ENCODE measurements around the gene CS.
"Not testable (repeated sequence)": the region's sequence is repeated elsewhere in the genome, so short reads cannot be mapped to it uniquely, and the experiment has no call there.

Gene CS

GRCh38 chr12:56317675-56318074, 17.5 kb upstream of the CS start:
- no peak for DNase-seq

DNA sequence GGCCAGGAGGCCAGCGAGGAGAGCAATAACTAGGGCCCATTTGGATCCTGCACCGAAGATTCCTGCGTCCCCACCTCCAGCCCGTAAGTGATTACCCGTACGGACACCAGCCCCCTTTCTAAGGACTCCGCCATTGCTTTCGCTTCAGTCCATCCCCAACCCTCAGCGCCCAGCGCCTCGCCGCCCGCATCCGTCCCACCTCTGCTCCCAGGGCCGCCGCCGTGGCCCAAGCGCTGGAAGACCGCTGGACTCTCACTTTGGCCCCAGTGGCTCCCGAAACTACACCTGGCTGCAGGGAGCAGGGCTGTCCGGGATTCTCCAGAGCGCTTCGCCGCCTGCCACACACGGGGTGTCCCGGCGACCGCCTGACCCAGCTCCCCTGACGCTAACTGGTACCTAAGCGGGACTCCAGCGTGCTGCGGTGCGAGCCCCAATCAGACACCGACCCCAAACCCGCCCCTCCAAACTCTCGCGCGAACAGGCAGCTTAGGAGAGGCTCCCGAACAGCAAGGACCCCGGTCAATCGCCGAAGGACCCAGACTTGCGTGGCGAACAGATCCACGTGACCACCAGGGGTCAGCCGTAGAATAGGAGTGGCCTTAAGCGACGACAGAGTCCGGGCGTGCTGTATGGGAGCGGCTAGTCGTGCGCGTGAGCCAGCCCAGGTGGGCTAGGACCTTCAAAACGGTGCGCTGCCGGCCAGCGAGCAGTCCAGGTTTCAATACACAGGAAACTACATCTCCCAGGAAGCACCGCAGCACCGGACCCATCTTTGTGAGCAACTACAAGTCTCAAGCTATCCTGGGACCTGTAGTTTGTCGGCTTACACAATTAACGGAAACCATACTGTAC, 15.7 kb upstream of the CS start, which contains the start of gene CNPY2:
CNPY2 (minus strand) TSS at position 367 of the 852 bp plus-strand sequence. CDS start 771 bp downstream, outside the sequence.
- DNase-seq = peak; percentile 86

- DNase-seq = no peak
These were observed 15.1 kb upstream of the CS start for GRCh38 chr12:56315249-56315621.

DNA sequence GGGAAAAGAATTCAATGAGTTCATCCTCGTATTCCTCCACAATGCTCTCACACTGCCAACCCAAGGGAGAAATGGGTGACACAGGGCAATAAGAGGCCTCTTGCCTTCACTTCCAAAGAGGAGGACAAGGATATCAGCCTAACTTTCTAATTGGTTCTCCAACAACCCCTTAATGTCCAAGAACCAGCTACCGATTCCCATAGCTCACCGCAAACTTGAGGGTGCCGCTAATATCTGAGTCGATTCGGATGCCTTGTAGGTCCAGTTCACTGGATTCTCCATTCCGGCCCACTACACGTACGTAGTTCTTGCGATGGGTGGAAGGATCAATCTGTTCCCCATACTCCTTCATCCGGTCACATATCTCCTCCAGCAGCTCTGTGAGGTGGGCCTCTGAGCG, 10.9 kb upstream of the CS start:
- no peak for DNase-seq

- no peak for DNase-seq
These were observed 8.6 kb upstream of the CS start for GRCh38 chr12:56308714-56309113.

DNA sequence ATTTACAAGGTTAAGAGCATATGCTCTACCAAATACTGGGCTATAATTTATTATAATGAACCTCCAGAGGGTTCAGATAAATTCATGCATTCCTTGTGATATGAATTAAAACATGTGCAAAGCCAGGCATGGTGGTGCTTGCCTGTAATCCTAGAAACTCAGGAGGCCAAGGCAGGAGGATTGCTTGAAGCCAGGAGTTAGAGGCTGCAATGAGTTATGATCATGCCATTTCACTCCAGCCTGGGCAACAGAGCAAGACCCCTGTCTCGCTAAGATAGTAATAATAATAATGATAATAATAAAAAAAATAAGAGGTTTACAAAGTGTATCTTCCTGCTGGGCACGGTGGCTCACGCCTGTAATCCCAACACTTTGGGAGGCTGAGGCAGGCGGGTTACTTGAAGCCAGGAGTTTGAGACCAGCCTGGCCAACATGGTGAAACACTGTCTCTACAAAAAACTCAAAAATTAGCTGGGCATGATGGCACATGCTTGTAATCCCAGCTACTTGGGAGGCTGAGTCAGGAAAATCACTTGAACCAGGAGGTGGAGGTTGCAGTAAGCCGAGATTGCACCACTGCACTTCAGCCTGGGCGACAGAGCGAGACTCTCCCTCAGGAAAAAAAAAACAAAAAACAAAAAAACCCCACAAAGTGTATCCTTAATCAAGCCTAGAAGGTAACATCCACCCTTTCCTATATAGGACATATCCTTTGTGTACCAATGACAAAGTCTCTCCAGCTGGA, 7.3 kb upstream of the CS start:
- DNase-seq = no peak

GRCh38 chr12:56304872-56305590, 4.9 kb upstream of the CS start:
- DNase-seq = no peak

- DNase-seq = no peak
These were observed 4.1 kb upstream of the CS start for GRCh38 chr12:56304276-56304675.

- no peak for DNase-seq
These were observed 724 bp upstream of the CS start for GRCh38 chr12:56300644-56301464.

- DNase-seq = no peak
These were observed 750 bp downstream of the CS start for GRCh38 chr12:56299308-56299852.

DNA sequence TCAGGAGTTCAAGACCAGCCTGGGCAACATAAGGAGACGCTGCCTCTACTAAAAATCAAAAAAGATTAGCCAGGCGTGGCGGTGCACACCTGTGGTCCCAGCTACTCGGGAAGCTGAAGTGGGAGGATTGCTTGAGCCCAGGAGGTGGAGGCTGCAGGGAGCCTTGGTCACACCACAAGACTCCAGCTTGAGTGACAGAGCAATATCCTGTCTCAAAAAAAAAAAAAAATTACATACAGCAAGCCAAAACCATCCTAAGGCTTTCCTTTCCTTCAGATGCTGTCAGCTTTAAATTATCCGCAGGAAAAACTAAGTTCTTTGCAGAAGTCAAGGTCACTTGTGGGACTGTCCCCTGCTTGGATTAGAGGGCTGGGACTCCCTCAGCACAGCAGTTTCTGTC, 1.3 kb downstream of the CS start:
- DNase-seq = no peak

DNA sequence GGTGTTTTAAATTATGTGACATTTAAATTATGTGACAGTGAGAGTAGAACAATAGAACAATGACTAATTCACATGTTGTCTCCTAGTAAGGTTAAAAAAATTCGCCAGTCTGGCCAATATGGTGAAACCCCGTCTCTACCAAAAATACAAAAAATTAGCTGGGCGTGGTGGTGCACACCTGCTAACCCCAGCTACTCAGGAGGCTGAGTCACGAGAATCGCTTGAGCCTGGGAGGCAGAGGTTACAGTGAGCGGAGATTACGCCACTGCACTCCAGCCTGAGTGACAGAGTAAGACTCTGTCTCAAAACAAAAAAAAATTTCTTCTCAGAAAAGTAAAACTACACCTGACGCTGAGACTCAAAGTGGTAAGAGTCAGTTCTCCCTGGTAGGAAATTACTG, 2.7 kb downstream of the CS start:
- DNase-seq = no peak

DNA sequence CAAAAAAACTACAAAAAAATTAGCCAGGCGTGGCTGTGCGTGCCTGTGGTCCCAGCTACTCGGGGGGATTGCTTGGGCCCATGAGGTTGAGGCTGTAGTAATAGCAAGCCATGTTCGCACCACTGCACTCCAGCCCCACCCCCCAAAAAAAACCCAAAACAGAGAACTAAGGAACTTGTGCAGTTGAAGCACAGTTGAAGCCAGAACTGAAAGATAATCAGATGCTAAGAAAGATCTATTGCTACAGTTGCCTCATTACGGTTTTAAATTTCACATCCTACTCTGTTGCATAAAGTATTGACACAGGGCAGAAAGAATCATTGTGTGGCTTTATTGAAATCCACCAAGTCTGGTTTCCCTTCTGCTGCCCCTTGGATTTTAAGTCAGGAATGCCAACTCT, 3.8 kb downstream of the CS start:
- DNase-seq = no peak

DNA sequence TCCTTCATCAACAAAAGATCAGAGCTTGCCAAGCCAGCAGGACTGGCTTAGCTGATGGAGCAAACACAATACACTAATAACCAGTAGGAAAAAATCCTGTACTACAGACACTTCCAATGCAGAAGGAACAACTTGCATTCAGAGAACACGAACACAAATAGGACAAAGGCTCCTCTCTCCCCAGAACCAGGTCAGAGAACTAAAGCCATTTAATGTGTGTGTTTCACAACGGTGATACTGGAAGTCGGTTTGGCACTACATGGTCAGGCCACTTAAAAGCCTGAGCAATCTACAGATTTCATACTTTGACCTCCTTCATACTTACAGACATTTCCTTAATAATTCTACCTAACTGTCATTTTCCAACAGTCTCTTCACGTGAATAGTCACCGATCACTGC, 6.3 kb downstream of the CS start:
- DNase-seq = no peak

- no peak for DNase-seq
These were observed 11.3 kb downstream of the CS start for GRCh38 chr12:56288705-56289387.

- DNase-seq = no peak
These were observed 13.9 kb downstream of the CS start for GRCh38 chr12:56286044-56286830.

- not testable (repeated sequence) for DNase-seq
These were observed 15.9 kb downstream of the CS start for GRCh38 chr12:56284263-56284662.

DNA sequence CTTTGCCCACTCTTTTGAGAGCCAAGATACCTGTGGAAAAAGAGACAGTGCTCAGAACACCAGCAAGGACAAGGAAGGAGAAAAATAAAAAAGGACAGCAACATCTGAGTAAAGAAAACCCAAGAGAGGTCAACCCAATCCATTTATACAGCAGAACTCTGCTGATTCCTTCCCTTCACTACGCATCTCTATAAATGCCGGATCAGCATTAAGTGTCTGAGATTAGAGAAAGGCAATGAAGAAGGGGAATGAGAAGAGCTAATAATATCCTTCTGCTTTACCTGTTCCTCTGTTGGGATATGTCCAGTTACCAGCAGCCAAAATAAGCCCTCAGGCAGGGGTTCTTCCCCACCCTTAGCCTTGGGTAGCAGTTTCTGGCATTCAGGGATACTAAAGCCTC, 17.6 kb downstream of the CS start:
- DNase-seq = no peak

- no peak for DNase-seq
These were observed 18.1 kb downstream of the CS start for GRCh38 chr12:56282030-56282429.

GRCh38 chr12:56280849-56281248, 19.3 kb downstream of the CS start:
- DNase-seq = no peak

DNA sequence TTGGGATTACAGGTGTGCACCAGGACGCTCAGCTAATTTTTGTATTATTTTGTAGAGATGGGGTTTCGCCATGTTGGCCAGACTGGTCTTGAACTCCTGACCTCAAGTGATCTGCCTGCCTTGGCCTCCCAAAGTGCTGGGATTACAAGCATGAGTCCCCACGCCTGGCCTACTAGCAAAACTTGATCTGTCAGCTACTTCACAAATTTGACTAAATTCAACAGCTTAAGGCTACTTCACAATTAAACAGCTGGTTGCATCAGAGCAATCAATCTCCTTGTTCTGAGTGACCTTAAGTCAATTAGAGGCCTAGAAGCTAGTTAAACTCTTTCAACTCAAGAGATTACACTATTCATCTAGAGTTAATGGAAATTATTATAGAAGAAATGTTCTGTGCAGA, 21.2 kb downstream of the CS start:
- DNase-seq = no peak
